ENCODE data around the gene CNOT6L.
"Not testable (repeated sequence)": the region's sequence is repeated elsewhere in the genome, so short reads cannot be mapped to it uniquely, and the experiment has no call there.

CNOT6L gene

DNA sequence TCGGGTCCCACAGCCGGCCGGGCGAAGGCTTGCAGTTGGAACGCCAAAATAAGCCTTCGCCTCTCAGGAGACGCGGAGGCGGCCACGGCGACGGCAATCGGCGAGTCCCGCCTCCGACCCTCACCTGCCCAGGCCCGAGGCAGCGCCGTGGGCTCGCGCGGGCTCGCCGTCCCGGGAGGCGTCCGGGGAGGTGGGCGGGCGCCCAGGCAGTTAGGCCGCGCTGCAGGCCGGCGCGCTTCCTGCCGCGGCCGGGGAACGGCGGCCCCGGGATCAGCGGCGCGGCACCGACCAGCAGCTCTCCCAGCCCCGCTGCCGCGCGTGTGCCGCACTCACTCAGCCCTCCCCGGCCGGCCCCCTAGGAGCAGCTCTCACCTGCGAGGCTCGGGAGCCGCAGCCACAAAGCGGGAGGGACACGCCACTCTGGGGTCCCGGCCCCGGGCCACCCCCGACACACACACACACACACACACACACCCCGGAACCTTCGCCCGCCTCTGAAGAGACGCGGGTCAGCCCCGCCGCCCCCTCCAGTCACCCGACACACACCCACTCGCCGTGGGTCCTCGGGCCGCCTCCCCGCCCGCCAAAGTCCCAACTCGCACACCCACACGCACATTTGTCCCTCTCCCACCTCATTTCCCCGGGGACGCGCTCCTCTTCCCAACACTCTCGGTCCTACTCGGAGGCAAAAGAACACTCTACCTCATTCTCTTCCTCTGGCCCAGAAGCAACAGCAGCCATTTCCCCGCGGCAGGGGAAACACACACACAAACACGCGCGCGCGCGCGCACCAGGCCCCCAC, at the start of gene CNOT6L:
CNOT6L (minus strand) TSS at position 767 of the 802 bp plus-strand sequence; CDS start at position 707, 60 bp downstream.
- no peaks in the 10 kb centered on the region for H3K36me3 ChIP-seq (ENCODE audit: control insufficient read depth, insufficient read depth, low read length)
- no peaks in the 10 kb centered on the region for H3K27me3 ChIP-seq (ENCODE audit: control insufficient read depth, insufficient read depth, low read length)
- H3K27ac ChIP-seq (ENCODE audit: low read length), result no peak within 1 kb of the TSS
- no peaks in the 10 kb centered on the region for H3K9me3 ChIP-seq (ENCODE audit: control insufficient read depth, insufficient read depth, low read length)
- no peak for DNase-seq (ENCODE audit: low read depth, low spot score)
- H3K4me3 ChIP-seq (ENCODE audit: low read length), result peak within 1 kb of the TSS; percentile 84
- no peaks in the 10 kb centered on the region for H3K4me1 ChIP-seq (ENCODE audit: control insufficient read depth, insufficient read depth, low read length)
- WGBS (ENCODE audit: insufficient coverage, insufficient read length), result no CpG with 5 or more reads among the region's 89 CpGs

- Histone ChIP-seq H3K9me3 (ENCODE audit: control insufficient read depth, insufficient read depth, low read length) (no peaks in the 10 kb centered on the region), H3K27ac (ENCODE audit: low read length) (no peak overlapping the region), H3K4me1 (ENCODE audit: control insufficient read depth, insufficient read depth, low read length) (no peaks in the 10 kb centered on the region), H3K36me3 (ENCODE audit: control insufficient read depth, insufficient read depth, low read length) (no peaks in the 10 kb centered on the region), H3K4me3 (ENCODE audit: low read length) (no peak overlapping the region), H3K27me3 (ENCODE audit: control insufficient read depth, insufficient read depth, low read length) (no peaks in the 10 kb centered on the region)
- WGBS (ENCODE audit: insufficient coverage, insufficient read length), result no CpG with 5 or more reads among the region's 3 CpGs
- DNase-seq (ENCODE audit: low read depth, low spot score), result no peak
Observed at GRCh38 chr4:77865259-77865658, 46.1 kb upstream of the CNOT6L start.

DNA sequence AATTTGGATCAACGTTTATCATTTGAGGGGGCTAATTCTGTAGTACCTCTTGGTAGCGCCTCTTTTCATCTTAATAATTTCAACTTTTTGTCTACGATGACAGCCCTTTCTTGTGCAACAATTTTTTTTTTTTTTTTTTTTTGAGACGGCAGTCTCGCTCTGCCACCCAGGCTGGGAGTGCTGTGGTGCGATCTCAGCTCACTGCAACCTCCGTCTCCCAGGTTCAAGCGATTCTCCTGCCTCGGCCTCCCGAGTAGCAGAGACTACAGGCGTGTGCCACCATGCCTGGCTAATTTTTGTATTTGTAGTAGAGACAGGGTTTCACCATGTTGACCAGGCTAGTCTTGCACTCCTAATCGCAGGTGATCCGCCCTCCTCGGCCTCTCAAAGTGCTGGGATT, 44.2 kb upstream of the CNOT6L start:
- DNase-seq (ENCODE audit: low read depth, low spot score); H3K27me3 ChIP-seq (ENCODE audit: control insufficient read depth, insufficient read depth, low read length); H3K36me3 ChIP-seq (ENCODE audit: control insufficient read depth, insufficient read depth, low read length); H3K9me3 ChIP-seq (ENCODE audit: control insufficient read depth, insufficient read depth, low read length); H3K4me1 ChIP-seq (ENCODE audit: control insufficient read depth, insufficient read depth, low read length); H3K27ac ChIP-seq (ENCODE audit: low read length): not testable (repeated sequence)
- no CpG with 5 or more reads among the region's 14 CpGs for WGBS (ENCODE audit: insufficient coverage, insufficient read length)
- peak overlapping the region; percentile 96; the same call in 1 of the 2 replicates for H3K4me3 ChIP-seq (ENCODE audit: low read length)

GRCh38 chr4:77862478-77863216, 43.5 kb upstream of the CNOT6L start, which contains the start of gene MRPL1:
Gene MRPL1 (plus strand): TSS chr4:77862830. CDS start chr4:77862849, 19 bp downstream.
- WGBS (ENCODE audit: insufficient coverage, insufficient read length), result no CpG with 5 or more reads among the region's 33 CpGs
- DNase-seq (ENCODE audit: low read depth, low spot score), result peak; percentile 75

DNA sequence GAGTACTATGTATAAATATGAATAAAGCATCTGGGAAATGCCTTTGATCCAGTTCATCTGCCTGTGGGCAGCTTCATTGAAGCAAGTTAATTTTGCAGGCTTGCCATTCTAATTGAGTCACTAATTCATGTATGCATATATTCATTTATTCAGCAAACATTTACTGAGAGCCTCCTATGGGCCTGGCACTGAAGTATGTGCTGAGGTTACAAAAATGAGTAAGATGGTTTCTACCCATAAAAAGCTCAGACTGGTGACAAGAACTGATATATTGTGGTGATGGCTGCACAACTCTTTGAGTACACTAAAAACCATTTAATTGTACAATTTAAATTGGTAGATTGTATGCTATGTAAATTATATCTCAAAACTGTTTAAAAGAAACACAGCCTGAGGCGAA, 42.3 kb upstream of the CNOT6L start:
- no peaks in the 10 kb centered on the region for H3K4me1 ChIP-seq (ENCODE audit: control insufficient read depth, insufficient read depth, low read length)
- no CpG with 5 or more reads among the region's 1 CpG for whole genome bisulfite sequencing (ENCODE audit: insufficient coverage, insufficient read length)
- no peaks in the 10 kb centered on the region for H3K36me3 ChIP-seq (ENCODE audit: control insufficient read depth, insufficient read depth, low read length)
- no peak overlapping the region for H3K27ac ChIP-seq (ENCODE audit: low read length)
- no peaks in the 10 kb centered on the region for H3K27me3 ChIP-seq (ENCODE audit: control insufficient read depth, insufficient read depth, low read length)
- no peaks in the 10 kb centered on the region for H3K9me3 ChIP-seq (ENCODE audit: control insufficient read depth, insufficient read depth, low read length)
- H3K4me3 ChIP-seq (ENCODE audit: low read length), result no peak overlapping the region
- no peak for DNase-seq (ENCODE audit: low read depth, low spot score)

More at GRCh38 chr4:77862478-77863216, 43.5 kb upstream of the CNOT6L start, which contains the start of gene MRPL1:
- H3K4me3 ChIP-seq (ENCODE audit: low read length), result peak within 1 kb of the TSS; percentile 96; the same call in 1 of the 2 replicates
- H3K9me3 ChIP-seq (ENCODE audit: control insufficient read depth, insufficient read depth, low read length), result no peaks in the 10 kb centered on the region
- no peaks in the 10 kb centered on the region for H3K27me3 ChIP-seq (ENCODE audit: control insufficient read depth, insufficient read depth, low read length)
- no peaks in the 10 kb centered on the region for H3K4me1 ChIP-seq (ENCODE audit: control insufficient read depth, insufficient read depth, low read length)
- no peaks in the 10 kb centered on the region for H3K36me3 ChIP-seq (ENCODE audit: control insufficient read depth, insufficient read depth, low read length)
- peak within 1 kb of the TSS; percentile 12 for H3K27ac ChIP-seq (ENCODE audit: low read length)

- WGBS (ENCODE audit: insufficient coverage, insufficient read length), result no CpG with 5 or more reads among the region's 3 CpGs
- no peaks in the 10 kb centered on the region for H3K4me1 ChIP-seq (ENCODE audit: control insufficient read depth, insufficient read depth, low read length)
Observed at GRCh38 chr4:77859256-77859655, 40.1 kb upstream of the CNOT6L start.

GRCh38 chr4:77856152-77856551, 37.0 kb upstream of the CNOT6L start:
- no peaks in the 10 kb centered on the region for H3K27me3 ChIP-seq (ENCODE audit: control insufficient read depth, insufficient read depth, low read length)
- H3K4me1 ChIP-seq (ENCODE audit: control insufficient read depth, insufficient read depth, low read length), result no peaks in the 10 kb centered on the region
- H3K9me3 ChIP-seq (ENCODE audit: control insufficient read depth, insufficient read depth, low read length), result no peaks in the 10 kb centered on the region
- no peak overlapping the region for H3K4me3 ChIP-seq (ENCODE audit: low read length)
- no peak for DNase-seq (ENCODE audit: low read depth, low spot score)
- no peaks in the 10 kb centered on the region for H3K36me3 ChIP-seq (ENCODE audit: control insufficient read depth, insufficient read depth, low read length)
- no CpG with 5 or more reads among the region's 1 CpG for WGBS (ENCODE audit: insufficient coverage, insufficient read length)
- H3K27ac ChIP-seq (ENCODE audit: low read length), result no peak overlapping the region

More at GRCh38 chr4:77859256-77859655, 40.1 kb upstream of the CNOT6L start:
- H3K27ac ChIP-seq (ENCODE audit: low read length), result no peak overlapping the region
- H3K36me3 ChIP-seq (ENCODE audit: control insufficient read depth, insufficient read depth, low read length), result no peaks in the 10 kb centered on the region
- H3K9me3 ChIP-seq (ENCODE audit: control insufficient read depth, insufficient read depth, low read length), result no peaks in the 10 kb centered on the region
- no peak overlapping the region for H3K4me3 ChIP-seq (ENCODE audit: low read length)
- DNase-seq (ENCODE audit: low read depth, low spot score), result no peak
- H3K27me3 ChIP-seq (ENCODE audit: control insufficient read depth, insufficient read depth, low read length), result no peaks in the 10 kb centered on the region

DNA sequence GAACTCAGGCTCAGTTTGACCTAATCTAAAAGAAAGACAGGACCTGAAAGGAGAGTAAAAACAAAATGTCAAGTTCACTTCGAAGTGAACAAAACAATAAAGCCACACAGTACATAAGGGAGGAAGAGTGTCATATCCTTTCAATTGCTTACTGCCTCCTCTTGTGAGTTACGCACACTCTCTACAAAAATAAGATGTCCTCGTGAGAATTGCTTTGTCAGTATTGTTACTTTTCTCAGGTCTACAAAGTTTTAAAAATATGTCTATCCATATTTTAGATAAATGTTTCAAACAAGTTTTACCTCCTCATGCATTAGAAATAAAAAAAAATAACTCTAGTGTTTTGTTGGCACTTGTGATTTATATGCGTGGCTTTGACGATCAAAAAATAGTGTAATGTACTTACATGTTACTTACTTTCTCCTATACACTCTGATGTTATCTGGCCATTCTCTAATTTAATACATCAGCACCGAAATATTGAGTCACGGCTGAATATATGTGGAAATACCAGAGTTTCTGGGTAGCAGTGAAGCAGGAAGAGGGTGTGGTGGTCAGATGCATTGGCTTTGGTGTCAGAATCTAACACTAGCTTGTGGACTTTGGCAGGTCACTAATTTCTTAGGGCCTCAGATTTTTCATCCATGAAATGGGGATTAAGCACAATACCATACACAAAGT, 35.4 kb upstream of the CNOT6L start:
- no peaks in the 10 kb centered on the region for H3K27me3 ChIP-seq (ENCODE audit: control insufficient read depth, insufficient read depth, low read length)
- no CpG with 5 or more reads among the region's 7 CpGs for WGBS (ENCODE audit: insufficient coverage, insufficient read length)
- no peaks in the 10 kb centered on the region for H3K4me1 ChIP-seq (ENCODE audit: control insufficient read depth, insufficient read depth, low read length)
- H3K27ac ChIP-seq (ENCODE audit: low read length), result no peak overlapping the region
- no peak overlapping the region for H3K4me3 ChIP-seq (ENCODE audit: low read length)
- no peaks in the 10 kb centered on the region for H3K9me3 ChIP-seq (ENCODE audit: control insufficient read depth, insufficient read depth, low read length)
- H3K36me3 ChIP-seq (ENCODE audit: control insufficient read depth, insufficient read depth, low read length), result no peaks in the 10 kb centered on the region
- no peak for DNase-seq (ENCODE audit: low read depth, low spot score)

- Histone ChIP-seq H3K4me3 (ENCODE audit: low read length) (no peak overlapping the region), H3K27me3 (ENCODE audit: control insufficient read depth, insufficient read depth, low read length) (no peaks in the 10 kb centered on the region), H3K36me3 (ENCODE audit: control insufficient read depth, insufficient read depth, low read length) (no peaks in the 10 kb centered on the region), H3K9me3 (ENCODE audit: control insufficient read depth, insufficient read depth, low read length) (no peaks in the 10 kb centered on the region), H3K4me1 (ENCODE audit: control insufficient read depth, insufficient read depth, low read length) (no peaks in the 10 kb centered on the region), H3K27ac (ENCODE audit: low read length) (no peak overlapping the region)
- no peak for DNase-seq (ENCODE audit: low read depth, low spot score)
- no CpG with 5 or more reads among the region's 7 CpGs for WGBS (ENCODE audit: insufficient coverage, insufficient read length)
Observed at GRCh38 chr4:77852892-77853495, 33.8 kb upstream of the CNOT6L start.
